A673 (cell line): ENCODE measurements around the gene ENAH. TPM values are rescaled to one million over a fixed set of nuclear protein-coding genes. Genes with fewer than 3 reads are reported as not detected.

ENCODE experiments used
- BruUV-seq: library from RNA; stranded (reverse); fragments of 400-500 nt; replicated peaks from 2 replicates; lab custom pipeline; 2021; lab: Mats Ljungman, UMichigan
- CTCF ChIA-PET: fragments of 300-600 bp; sonication (Branson Sonifier 250); formaldehyde crosslinking; loops from one replicate; lab custom pipeline; 2022; ENCODE audit warnings: antibody characterized with exemption; lab: Charles Lee
- POLR2A ChIA-PET: fragments of 300-600 bp; sonication (Branson Sonifier 250); formaldehyde crosslinking; loops from one replicate; lab custom pipeline; 2022; ENCODE audit warnings: antibody characterized with exemption; ENCODE audit not compliant: low non-redundant PET; lab: Charles Lee
- DNase-seq: peaks from one replicate; pipeline ENCODE4 v3.0.0-alpha.2; 2015; ENCODE audit warnings: low spot score
- H3K27ac ChIP-seq: fragments of 200-600 bp; sonication (generic); 2 replicates; pipeline ENCODE4 v1.5.1; 2016; ENCODE audit warnings: mixed run types, low read depth, mild to moderate bottlenecking, mixed read lengths, antibody characterized with exemption, low read length; ENCODE audit not compliant: poor library complexity, severe bottlenecking
- H3K27me3 ChIP-seq: fragments of 200-600 bp; sonication (generic); replicated peaks from 2 replicates; pipeline ENCODE4 v1.6.1; 2017; ENCODE audit warnings: mixed run types, low read depth, mild to moderate bottlenecking, mixed read lengths, antibody characterized with exemption, low read length; ENCODE audit not compliant: insufficient read depth, poor library complexity
- H3K36me3 ChIP-seq: fragments of 200-600 bp; sonication (generic); 2 replicates; pipeline ENCODE4 v1.6.1; 2016; ENCODE audit warnings: mixed run types, mild to moderate bottlenecking, mixed read lengths, antibody characterized with exemption, low read length; ENCODE audit not compliant: insufficient read depth, poor library complexity, severe bottlenecking
- H3K4me1 ChIP-seq: fragments of 200-600 bp; sonication (generic); 2 replicates; pipeline ENCODE4 v1.6.1; 2017; ENCODE audit warnings: mixed run types, mild to moderate bottlenecking, mixed read lengths, antibody characterized with exemption, low read length; ENCODE audit not compliant: insufficient read depth, poor library complexity, severe bottlenecking
- H3K4me3 ChIP-seq: fragments of 200-600 bp; sonication (generic); 2 replicates; pipeline ENCODE4 v1.5.1; 2016; ENCODE audit warnings: low read depth, mixed run types, mild to moderate bottlenecking, mixed read lengths, low read length; ENCODE audit not compliant: poor library complexity, severe bottlenecking
- H3K9me3 ChIP-seq: fragments of 200-600 bp; sonication (generic); 2 replicates; pipeline ENCODE4 v1.6.1; 2016; ENCODE audit warnings: mixed run types, low read depth, mild to moderate bottlenecking, mixed read lengths, antibody characterized with exemption, low read length; ENCODE audit not compliant: poor library complexity, severe bottlenecking
- EZH2 ChIP-seq: fragments of 200-600 bp; sonication (generic); IDR thresholded peaks from 2 replicates; pipeline ENCODE4 v1.6.1; 2017; ENCODE audit warnings: borderline replicate concordance, low read depth, mild to moderate bottlenecking, mixed read lengths, antibody characterized with exemption, low read length; ENCODE audit not compliant: poor library complexity, severe bottlenecking
- intact Hi-C: fragments of 100-400 bp; cut with micrococcal nuclease; formaldehyde crosslinking; loops from one replicate; pipeline ENCODE4 v1.10.0; 2022; ENCODE audit not compliant: unreplicated experiment
- total RNA-seq: library from RNA; stranded (reverse); gene quantifications from 2 replicates; pipeline ENCODE4 v1.2.3, GENCODE V29; 2021
- TF ChIP-seq, protein P1 (sequence below): fragments of 300-800, 200-600 bp; sonication (generic); conservative IDR thresholded peaks from 2 replicates; pipeline ENCODE4 v1.5.1; 2017; ENCODE audit warnings: low read depth, mild to moderate bottlenecking, antibody characterized with exemption, low read length, moderate library complexity, mixed read lengths

ENAH gene
- total RNA-seq, 1 experiment from 2014 or later, result 186 TPM

DNA sequence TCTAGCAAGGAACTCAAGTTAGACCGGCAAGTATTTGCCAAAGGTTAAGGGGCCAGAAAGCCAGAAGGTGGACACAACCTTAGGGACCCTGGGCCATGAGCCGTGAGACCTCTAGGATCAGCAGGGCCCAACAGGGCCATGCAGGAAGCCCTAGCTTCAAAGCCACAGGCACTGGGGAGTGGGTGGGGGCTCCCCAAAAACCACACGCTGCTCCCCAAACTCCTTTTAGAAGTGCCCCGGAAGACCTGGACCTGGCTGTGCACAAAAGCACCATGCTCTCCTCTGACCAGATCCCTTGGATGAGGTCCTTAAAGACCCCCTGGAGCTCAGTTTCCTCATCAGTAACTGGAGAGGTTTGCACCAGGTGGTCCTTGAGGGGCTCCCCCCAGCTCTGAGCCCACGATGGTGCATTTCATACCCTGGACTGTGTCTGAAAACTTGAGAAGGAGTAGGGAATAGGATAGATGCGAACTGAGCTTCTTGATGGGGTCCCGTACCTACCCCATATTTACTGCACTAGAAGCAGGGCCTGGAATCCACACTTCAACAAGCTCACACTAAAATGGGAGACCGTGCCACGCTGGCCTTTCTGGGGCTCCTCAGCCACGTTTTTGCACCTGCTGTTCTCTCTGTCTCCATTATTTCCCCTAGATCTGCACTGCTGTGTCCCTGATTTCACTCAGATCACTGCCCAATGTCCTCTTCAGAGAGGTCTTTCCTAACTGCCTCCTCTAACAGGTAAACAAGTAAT, 184.5 kb downstream of the ENAH start:
- Histone ChIP-seq H3K27ac (no peak overlapping the region), H3K9me3 (no peaks in the 10 kb centered on the region), H3K4me3 (no peak overlapping the region), H3K4me1 (peaks cover 21% of the 10 kb centered on the region), H3K27me3 (no peaks in the 10 kb centered on the region), H3K36me3 (no peaks in the 10 kb centered on the region)
- TF ChIP-seq EZH2, result no peak
- TF ChIP-seq, protein P1, sequence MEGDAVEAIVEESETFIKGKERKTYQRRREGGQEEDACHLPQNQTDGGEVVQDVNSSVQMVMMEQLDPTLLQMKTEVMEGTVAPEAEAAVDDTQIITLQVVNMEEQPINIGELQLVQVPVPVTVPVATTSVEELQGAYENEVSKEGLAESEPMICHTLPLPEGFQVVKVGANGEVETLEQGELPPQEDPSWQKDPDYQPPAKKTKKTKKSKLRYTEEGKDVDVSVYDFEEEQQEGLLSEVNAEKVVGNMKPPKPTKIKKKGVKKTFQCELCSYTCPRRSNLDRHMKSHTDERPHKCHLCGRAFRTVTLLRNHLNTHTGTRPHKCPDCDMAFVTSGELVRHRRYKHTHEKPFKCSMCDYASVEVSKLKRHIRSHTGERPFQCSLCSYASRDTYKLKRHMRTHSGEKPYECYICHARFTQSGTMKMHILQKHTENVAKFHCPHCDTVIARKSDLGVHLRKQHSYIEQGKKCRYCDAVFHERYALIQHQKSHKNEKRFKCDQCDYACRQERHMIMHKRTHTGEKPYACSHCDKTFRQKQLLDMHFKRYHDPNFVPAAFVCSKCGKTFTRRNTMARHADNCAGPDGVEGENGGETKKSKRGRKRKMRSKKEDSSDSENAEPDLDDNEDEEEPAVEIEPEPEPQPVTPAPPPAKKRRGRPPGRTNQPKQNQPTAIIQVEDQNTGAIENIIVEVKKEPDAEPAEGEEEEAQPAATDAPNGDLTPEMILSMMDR, result no peak
- intact Hi-C loops, result no loop called here
- ChIA-PET POLR2A (no interaction called here), CTCF (no interaction called here)
- no peak for DNase-seq
- no TSS peak for BruUV-seq

DNA sequence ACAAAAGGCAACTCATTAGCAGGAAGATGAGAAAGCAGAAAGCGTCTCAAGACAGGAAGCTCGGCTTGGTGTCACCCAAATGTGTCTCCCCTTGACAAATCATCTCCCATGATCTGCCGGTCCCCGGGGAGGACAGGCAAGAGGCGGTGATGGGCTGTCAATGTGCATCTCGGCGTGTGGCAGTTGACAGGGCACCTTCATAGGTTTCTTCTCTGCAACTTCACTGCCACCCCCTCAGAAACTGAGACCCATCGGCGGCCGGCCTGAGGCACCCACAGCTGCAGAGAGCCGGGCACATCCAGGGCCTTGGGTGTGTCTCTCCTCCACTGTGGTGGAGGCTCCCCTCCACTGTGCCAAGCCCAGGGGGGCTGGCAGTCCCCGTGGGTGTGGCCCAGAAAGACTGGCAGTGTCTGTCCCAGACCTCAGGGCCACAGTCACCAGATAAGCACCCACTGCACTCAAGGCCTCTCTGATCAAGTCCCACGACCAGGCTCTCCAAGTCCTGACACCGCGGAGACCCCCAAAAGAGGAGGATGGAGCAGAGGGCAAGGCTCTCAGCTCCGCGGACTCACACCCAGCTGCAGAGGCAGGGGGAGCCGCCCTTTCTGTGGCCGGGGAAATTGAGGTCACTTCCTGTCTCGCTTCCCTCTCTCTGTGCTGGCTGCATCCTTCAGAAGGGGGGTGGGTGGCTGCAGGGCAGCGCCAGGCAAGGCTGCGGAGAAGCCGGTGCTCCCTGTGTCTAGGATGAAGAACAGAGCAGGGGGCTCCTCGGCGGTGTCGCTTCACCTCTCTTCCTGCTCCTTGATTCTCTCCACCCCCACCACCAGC, 185.5 kb downstream of the ENAH start:
- intact Hi-C loops, result no loop called here
- Histone ChIP-seq H3K27me3 (no peaks in the 10 kb centered on the region), H3K4me1 (peaks cover 31% of the 10 kb centered on the region), H3K36me3 (no peaks in the 10 kb centered on the region), H3K4me3 (no peak overlapping the region), H3K9me3 (no peaks in the 10 kb centered on the region), H3K27ac (no peak overlapping the region)
- ChIA-PET CTCF (no interaction called here), POLR2A (no interaction called here)
- no TSS peak for BruUV-seq
- no peak for TF ChIP-seq EZH2
- TF ChIP-seq, protein P1, result no peak
- DNase-seq, result peak; percentile 54

DNA sequence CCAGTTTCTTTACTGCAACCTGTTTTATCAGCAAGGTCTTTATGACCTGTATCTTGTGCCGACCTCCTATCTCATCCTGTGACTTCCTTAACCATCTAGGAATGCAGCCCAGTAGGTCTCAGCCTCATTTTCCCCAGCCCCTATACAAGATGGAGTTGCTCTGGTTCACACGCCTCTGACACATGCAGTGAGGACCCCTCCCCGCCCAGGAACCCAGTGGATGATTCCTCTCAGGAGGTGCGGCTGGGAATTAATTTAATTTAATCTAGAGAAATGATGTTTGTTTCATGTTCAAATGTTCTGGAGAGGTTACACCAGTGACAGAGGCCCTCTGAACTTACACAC, 186.1 kb downstream of the ENAH start:
- Histone ChIP-seq H3K4me3 (no peak overlapping the region), H3K4me1 (peaks cover 37% of the 10 kb centered on the region), H3K36me3 (no peaks in the 10 kb centered on the region), H3K27me3 (no peaks in the 10 kb centered on the region), H3K27ac (no peak overlapping the region), H3K9me3 (no peaks in the 10 kb centered on the region)
- intact Hi-C loops, result no loop called here
- ChIA-PET CTCF (no interaction called here), POLR2A (no interaction called here)
- TF ChIP-seq EZH2, result no peak
- TF ChIP-seq, protein P1, result no peak
- BruUV-seq, result no TSS peak
- no peak for DNase-seq
